ENCODE results near the gene DNAH2.
A peak's percentile ranks its signal among the peaks of the same experiment; 100 is the strongest.

The DNAH2 gene

DNA sequence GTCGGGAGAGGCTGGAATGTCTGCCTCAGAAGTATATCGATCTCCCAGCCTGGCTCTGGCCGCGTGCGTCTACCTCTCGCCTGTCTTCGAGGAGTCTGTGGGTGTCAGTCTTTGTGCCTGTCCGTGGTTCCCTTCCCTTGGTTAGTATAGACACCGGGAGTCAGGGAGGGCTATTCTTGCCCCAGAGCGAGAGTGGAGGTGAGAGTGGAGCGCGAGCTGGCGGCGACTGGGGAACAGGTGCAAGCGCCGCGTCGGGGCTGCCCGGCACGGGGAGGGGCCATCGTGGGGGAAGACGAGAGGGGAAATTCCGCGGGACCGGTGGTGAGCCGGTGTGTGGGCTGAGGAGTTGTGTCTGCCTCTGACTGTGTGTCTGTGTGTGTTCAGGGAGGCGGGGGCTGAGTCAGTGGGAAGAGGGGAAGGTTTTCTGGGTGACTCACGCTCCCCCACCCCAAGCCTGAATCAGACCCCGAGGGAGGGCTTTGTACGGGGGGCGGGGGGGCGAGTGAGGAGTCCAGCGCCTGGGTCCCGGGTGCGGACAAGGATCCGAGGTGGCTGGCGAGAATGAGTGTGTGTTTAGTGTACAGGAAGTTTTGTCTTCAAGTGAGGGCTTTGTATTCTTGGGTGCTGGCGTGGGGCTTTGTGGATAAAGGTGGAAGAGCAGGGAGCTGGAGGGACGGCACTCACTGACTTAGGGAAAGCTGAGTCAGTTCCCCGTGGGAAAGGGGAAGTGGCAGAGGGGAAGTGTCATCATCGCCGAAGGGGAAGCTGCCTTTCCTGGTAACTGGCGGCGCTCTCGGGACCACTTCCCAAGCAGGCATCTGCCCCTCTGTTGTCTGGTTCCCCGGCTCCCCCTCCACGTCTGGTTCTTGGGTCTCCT lies 125.1 kb downstream of the DNAH2 start:
- DNase-seq: peak; percentile 84

DNA sequence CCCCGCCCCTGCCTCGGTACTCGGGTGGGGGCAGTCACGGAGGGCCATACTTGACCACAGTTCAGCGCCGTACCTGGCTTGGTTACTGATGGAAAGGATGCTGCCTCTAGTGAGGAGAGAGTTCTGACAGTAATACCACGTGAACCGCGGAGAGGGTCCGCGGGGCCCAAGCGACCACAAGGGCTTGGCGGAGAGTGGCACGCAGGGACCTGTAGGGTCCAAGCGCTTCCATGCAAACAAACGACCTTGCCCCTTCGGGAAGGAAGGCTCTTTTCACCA lies 125.7 kb downstream of the DNAH2 start:
- DNase-seq: no peak

DNA sequence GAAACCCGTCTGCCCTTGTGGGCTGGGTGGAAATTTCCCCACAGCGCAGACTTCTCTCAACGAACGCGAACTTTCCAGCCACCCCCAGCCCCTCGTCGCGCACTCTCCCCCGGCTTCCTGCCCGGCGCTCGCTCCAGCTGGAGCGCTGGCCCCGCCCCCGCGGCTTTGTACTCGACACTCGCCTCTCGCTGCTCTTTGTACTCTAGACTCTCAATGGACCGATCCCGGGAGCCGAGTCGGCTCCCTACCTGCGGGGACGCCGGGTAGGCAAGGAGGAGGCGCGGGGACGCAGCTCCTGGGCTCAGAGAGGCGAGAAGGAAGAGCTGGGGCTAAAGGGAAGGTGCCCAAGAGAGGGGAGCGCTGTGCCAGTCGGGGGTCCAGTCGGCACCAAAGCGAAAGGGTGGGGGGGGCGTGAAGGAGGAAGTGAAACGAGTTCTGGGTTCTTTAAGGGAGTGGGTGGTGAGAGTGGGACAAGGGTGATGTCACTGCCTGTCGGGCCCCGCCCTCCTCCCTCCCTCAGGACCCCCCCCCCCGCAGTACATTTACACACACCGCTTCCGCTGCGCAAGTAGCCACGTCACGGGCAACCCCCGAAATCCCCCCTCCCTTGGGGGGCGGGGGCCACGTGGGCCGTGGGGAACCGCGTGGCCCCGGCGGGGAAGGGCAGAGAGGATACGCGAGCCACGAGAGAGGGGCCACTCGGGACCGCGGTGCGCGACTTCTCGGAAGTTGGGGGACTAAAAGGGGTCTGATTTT lies 126.2 kb downstream of the DNAH2 start:
- peak; percentile 73 for DNase-seq

DNA sequence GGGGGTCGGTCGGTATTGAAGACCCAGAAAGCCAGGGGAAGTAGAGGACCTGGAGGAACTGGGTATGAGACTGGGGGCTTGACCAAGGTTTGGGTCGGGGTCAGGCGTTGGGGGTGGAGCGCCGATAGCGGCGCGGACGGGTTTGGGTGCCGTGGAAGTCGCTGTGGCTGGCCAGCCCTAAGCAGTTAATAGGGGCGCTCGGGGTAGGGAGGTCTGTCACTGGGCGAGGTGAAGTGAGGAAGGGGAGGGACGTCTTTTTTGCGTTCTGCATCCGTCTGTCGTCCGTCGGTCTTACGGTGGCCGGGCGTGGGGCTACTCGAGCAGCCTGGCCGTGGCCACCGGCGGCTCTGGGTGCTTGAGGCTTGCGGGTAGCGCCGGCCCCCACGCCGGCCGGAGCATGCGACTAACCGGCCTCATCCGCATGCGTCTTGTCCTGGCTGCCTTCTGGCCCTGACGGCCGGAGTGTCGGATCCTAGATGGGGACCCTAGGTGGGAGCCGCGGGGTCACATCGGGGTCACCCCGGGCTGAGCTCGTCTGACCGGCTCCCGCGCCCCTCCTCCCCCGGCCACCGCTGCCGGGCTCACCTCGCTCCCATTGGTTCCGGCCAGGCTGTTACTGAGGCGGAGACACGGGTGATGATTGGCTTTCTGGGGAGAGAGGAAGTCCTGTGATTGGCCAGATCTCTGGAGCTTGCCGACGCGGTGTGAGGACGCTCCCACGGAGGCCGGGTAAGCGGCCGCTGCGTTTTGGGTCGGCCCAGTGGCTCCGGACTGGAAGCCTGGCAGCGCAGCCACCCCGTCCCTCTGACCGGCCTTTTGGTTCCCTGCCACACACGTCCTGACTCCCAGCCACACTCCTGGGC lies 127.0 kb downstream of the DNAH2 start:
- peak; percentile 93 for DNase-seq

DNA sequence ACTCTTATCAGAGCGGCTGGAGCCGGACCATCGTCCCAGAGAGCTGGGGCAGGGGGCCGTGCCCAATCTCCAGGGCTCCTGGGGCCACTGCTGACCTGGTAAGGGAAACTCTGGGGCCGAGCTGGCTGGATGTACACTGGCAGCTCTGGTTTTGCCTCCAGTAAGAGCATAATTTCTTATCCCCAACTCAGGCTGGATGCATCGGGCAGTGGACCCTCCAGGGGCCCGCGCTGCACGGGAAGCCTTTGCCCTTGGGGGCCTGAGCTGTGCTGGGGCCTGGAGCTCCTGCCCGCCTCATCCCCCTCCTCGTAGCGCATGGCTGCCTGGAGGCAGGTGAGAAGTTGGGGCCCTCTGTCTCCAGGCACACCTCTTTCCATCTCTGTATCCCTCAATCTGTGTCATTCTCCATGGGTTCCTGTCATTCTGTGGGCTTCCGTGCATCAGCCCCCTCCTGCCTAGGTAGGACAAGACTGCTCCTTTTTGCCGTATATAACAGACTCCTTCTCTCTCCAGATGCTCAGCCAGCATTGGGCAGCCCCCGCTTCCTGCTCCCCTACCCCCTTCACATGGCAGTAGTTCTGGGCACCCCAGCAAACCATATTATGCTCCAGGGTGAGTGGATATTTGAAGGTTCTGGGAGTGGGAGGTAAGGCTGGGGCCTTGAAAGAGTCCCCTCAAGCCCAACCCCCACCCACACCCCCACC lies 128.0 kb downstream of the DNAH2 start:
- DNase-seq: no peak

DNA sequence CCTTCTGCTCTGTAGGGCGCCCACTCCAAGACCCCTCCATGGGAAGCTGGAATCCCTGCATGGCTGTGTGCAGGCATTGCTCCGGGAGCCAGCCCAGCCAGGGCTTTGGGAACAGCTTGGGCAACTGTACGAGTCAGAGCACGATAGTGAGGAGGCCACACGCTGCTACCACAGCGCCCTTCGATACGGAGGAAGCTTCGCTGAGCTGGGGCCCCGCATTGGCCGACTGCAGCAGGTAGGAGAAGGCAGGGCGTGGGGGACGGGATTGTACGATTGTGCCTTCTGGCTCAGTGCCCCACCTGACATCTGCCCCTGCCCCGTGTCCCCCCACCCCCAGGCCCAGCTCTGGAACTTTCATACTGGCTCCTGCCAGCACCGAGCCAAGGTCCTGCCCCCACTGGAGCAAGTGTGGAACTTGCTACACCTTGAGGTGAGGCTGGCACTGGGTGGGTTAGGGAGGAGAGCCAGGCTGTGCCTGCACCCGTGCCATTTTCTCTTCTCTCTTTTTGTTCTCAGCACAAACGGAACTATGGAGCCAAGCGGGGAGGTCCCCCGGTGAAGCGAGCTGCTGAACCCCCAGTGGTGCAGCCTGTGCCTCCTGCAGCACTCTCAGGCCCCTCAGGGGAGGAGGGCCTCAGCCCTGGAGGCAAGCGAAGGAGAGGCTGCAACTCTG lies 128.7 kb downstream of the DNAH2 start:
- no peak for DNase-seq

DNA sequence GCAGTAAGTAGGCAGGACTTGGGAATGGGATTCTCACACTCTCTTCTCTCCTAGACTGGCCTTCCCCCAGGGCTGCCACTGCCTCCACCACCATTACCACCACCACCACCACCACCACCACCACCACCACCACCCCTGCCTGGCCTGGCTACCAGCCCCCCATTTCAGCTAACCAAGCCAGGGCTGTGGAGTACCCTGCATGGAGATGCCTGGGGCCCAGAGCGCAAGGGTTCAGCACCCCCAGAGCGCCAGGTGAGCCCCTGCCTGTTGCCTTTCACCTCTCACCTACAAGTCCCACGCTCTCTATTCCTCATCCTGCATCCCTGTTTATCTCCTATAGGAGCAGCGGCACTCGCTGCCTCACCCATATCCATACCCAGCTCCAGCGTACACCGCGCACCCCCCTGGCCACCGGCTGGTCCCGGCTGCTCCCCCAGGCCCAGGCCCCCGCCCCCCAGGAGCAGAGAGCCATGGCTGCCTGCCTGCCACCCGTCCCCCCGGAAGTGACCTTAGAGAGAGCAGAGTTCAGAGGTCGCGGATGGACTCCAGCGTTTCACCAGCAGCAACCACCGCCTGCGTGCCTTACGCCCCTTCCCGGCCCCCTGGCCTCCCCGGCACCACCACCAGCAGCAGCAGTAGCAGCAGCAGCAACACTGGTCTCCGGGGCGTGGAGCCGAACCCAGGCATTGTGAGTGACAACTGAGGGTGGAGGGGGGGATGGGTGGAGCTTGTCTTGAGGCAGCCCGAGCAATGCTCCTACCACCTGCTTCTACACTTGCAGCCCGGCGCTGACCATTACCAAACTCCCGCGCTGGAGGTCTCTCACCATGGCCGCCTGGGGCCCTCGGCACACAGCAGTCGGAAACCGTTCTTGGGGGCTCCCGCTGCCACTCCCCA lies 129.5 kb downstream of the DNAH2 start:
- DNase-seq: no peak

DNA sequence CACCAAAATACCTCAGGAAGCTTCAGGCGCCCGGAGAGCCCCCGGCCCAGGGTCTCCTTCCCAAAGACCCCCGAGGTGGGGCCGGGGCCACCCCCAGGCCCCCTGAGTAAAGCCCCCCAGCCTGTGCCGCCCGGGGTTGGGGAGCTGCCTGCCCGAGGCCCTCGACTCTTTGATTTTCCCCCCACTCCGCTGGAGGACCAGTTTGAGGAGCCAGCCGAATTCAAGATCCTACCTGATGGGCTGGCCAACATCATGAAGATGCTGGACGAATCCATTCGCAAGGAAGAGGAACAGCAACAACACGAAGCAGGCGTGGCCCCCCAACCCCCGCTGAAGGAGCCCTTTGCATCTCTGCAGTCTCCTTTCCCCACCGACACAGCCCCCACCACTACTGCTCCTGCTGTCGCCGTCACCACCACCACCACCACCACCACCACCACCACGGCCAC lies 130.6 kb downstream of the DNAH2 start:
- no peak for DNase-seq

DNA sequence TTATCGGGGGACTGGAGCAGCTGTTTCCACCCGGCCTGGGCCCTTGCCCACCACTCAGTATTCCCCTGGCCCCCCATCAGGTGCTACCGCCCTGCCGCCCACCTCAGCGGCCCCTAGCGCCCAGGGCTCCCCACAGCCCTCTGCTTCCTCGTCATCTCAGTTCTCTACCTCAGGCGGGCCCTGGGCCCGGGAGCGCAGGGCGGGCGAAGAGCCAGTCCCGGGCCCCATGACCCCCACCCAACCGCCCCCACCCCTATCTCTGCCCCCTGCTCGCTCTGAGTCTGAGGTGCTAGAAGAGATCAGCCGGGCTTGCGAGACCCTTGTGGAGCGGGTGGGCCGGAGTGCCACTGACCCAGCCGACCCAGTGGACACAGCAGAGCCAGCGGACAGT lies 131.2 kb downstream of the DNAH2 start:
- DNase-seq: no peak

DNA sequence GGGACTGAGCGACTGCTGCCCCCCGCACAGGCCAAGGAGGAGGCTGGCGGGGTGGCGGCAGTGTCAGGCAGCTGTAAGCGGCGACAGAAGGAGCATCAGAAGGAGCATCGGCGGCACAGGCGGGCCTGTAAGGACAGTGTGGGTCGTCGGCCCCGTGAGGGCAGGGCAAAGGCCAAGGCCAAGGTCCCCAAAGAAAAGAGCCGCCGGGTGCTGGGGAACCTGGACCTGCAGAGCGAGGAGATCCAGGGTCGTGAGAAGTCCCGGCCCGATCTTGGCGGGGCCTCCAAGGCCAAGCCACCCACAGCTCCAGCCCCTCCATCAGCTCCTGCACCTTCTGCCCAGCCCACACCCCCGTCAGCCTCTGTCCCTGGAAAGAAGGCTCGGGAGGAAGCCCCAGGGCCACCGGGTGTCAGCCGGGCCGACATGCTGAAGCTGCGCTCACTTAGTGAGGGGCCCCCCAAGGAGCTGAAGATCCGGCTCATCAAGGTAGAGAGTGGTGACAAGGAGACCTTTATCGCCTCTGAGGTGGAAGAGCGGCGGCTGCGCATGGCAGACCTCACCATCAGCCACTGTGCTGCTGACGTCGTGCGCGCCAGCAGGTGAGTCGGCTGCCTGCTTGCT lies 131.7 kb downstream of the DNAH2 start:
- no peak for DNase-seq

DNA sequence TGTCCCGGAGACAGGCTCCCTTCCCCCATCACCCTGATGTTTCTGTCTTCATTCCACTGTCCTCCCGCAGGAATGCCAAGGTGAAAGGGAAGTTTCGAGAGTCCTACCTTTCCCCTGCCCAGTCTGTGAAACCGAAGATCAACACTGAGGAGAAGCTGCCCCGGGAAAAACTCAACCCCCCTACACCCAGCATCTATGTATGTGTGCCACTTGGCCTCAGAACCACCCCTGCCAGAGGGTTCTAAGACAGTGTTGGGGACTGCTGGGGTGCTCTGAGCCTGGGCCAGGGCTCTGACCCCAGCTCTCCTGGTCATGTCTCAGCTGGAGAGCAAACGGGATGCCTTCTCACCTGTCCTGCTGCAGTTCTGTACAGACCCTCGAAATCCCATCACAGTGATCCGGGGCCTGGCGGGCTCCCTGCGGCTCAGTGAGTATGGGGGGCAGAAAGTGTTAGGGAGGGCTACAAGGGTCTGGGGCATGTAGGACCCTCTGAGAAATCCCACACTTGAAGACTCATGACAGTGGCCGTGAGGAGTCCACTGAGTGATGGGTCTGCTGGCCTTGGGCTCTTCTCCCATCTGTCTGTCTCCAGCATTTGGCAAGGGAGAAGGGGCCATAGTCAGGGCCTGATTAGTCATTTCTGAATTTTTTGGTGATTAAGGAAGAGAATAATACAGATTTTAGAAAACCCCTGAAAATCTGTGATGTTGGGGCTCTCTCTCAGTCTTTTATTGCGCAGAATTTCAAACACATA lies 132.4 kb downstream of the DNAH2 start:
- no peak for DNase-seq

DNA sequence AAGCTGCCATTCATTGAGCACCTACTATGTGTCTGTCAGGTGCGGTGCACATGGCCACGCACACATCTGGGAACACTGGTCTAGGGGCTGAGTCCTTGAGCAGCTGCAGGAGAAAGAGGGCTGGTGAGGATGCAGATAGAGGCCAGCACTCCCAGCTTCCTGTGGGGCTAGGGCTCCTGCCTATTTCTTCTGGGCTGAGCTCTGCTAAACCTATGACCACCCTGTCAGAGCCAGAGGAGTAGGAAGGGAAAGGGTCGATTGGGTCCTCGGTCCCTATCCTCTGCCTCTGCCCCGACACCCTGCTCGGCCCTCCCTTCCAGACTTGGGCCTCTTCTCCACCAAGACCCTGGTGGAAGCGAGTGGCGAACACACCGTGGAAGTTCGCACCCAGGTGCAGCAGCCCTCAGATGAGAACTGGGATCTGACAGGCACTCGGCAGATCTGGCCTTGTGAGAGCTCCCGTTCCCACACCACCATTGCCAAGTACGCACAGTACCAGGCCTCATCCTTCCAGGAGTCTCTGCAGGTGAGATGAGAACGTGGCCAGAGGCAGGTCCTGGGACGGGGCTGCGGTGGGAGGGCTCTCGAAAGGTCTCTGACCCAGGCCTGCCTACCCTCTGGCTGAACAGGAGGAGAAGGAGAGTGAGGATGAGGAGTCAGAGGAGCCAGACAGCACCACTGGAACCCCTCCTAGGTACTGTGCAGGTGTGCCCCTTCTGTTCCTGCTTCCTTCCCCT lies 133.3 kb downstream of the DNAH2 start:
- no peak for DNase-seq

DNA sequence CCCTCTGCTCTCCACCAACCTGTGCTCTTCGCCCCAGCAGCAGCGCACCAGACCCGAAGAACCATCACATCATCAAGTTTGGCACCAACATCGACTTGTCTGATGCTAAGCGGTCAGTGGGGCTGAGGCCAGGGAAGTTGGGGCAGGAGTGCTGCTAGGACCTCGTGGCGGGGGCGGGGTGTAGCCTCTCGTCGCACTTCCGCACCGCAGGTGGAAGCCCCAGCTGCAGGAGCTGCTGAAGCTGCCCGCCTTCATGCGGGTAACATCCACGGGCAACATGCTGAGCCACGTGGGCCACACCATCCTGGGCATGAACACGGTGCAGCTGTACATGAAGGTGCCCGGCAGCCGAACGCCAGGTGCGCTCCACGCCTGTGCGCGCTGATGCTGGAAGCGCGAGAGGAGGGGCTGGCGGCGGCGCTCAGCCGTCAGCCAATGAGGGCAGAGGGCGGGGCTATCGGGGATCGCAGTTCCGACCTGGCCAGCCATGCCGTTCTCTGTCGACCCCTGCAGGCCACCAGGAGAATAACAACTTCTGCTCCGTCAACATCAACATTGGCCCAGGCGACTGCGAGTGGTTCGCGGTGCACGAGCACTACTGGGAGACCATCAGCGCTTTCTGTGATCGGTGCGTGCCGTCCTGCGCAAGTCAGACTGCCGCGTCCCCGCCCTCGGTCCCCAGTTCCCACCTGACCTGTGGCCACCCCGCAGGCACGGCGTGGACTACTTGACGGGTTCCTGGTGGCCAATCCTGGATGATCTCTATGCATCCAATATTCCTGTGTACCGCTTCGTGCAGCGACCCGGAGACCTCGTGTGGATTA lies 134.1 kb downstream of the DNAH2 start:
- DNase-seq: peak; percentile 55

DNA sequence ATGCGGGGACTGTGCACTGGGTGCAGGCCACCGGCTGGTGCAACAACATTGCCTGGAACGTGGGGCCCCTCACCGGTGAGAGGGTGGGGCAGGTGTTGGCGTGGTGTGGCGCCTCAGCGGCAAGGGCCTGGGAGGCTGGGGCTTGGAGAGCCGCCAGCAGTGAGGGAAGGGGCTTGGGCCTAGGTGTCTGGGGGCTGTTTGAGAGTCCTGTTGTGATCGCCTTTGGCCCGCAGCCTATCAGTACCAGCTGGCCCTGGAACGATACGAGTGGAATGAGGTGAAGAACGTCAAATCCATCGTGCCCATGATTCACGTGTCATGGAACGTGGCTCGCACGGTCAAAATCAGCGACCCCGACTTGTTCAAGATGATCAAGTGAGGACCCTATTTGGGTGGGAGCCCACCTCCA lies 134.7 kb downstream of the DNAH2 start:
- no peak for DNase-seq

DNA sequence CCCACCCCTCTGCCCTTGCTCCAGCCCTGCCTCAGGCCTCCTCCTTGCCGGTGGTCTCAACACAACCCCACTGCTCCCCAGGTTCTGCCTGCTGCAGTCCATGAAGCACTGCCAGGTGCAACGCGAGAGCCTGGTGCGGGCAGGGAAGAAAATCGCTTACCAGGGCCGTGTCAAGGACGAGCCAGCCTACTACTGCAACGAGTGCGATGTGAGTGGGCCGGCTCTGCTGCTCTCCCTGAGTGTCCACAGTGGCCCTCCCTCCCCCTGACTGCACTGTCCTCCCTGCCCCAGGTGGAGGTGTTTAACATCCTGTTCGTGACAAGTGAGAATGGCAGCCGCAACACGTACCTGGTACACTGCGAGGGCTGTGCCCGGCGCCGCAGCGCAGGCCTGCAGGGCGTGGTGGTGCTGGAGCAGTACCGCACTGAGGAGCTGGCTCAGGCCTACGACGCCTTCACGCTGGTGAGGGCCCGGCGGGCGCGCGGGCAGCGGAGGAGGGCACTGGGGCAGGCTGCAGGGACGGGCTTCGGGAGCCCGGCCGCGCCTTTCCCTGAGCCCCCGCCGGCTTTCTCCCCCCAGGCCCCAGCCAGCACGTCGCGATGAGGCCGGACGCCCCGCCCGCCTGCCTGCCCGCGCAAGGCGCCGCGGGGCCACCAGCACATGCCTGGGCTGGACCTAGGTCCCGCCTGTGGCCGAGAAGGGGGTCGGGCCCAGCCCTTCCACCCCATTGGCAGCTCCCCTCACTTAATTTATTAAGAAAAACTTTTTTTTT lies 135.6 kb downstream of the DNAH2 start:
- no peak for DNase-seq

DNA sequence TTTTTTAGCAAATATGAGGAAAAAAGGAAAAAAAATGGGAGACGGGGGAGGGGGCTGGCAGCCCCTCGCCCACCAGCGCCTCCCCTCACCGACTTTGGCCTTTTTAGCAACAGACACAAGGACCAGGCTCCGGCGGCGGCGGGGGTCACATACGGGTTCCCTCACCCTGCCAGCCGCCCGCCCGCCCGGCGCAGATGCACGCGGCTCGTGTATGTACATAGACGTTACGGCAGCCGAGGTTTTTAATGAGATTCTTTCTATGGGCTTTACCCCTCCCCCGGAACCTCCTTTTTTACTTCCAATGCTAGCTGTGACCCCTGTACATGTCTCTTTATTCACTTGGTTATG lies 136.1 kb downstream of the DNAH2 start:
- DNase-seq: no peak

DNA sequence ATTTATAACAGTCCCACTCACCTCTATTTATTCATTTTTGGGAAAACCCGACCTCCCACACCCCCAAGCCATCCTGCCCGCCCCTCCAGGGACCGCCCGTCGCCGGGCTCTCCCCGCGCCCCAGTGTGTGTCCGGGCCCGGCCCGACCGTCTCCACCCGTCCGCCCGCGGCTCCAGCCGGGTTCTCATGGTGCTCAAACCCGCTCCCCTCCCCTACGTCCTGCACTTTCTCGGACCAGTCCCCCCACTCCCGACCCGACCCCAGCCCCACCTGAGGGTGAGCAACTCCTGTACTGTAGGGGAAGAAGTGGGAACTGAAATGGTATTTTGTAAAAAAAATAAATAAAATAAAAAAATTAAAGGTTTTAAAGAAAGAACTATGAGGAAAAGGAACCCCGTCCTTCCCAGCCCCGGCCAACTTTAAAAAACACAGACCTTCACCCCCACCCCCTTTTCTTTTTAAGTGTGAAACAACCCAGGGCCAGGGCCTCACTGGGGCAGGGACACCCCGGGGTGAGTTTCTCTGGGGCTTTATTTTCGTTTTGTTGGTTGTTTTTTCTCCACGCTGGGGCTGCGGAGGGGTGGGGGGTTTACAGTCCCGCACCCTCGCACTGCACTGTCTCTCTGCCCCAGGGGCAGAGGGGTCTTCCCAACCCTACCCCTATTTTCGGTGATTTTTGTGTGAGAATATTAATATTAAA lies 136.7 kb downstream of the DNAH2 start:
- DNase-seq: no peak

Measured in HCEC 1CT (cell line).